RWPE2 (cell line): ENCODE results near the gene MOCS3.

Source experiments
- ATAC-seq: fragments of 200-7000 bp; cut with Tn5 transposase; 3 replicates; pipeline ENCODE4 v1.9.1; 2021; ENCODE audit warnings: low read depth
- DNase-seq: peaks from one replicate; pipeline ENCODE4 v3.0.0-alpha.2; 2020; ENCODE audit warnings: low spot score
- H3K27ac ChIP-seq: fragments of 450-650 bp; 2 replicates; pipeline ENCODE4 v1.5.1; 2017; ENCODE audit warnings: mild to moderate bottlenecking; ENCODE audit not compliant: poor library complexity, severe bottlenecking
- H3K27me3 ChIP-seq: fragments of 250-450 bp; sonication (Bioruptor Pico); 2 replicates; pipeline ENCODE4 v1.5.1; 2021; ENCODE audit warnings: mild to moderate bottlenecking, moderate library complexity; ENCODE audit not compliant: insufficient read depth, poor library complexity, severe bottlenecking
- H3K36me3 ChIP-seq: fragments of 250-450 bp; sonication (Bioruptor Pico); 2 replicates; pipeline ENCODE4 v1.5.1; 2020; ENCODE audit warnings: low read depth, mild to moderate bottlenecking, moderate library complexity
- H3K4me1 ChIP-seq: fragments of 250-450 bp; sonication (Bioruptor Pico); 2 replicates; pipeline ENCODE4 v1.5.1; 2021; ENCODE audit warnings: mild to moderate bottlenecking, moderate library complexity; ENCODE audit not compliant: insufficient read depth, poor library complexity, severe bottlenecking
- H3K4me3 ChIP-seq: fragments of 250-450 bp; sonication (Bioruptor Pico); 2 replicates; pipeline ENCODE4 v1.5.1; 2021; ENCODE audit warnings: mild to moderate bottlenecking, moderate library complexity; ENCODE audit not compliant: severe bottlenecking
- H3K9me3 ChIP-seq: fragments of 250-450 bp; sonication (Bioruptor Pico); 2 replicates; pipeline ENCODE4 v1.5.1; 2021; ENCODE audit warnings: mild to moderate bottlenecking, moderate library complexity; ENCODE audit not compliant: severe bottlenecking
- TF ChIP-seq, protein P1 (sequence below): fragments of 450-650 bp; IDR thresholded peaks from one replicate; pipeline ENCODE4 v1.5.1; 2017; ENCODE audit warnings: mild to moderate bottlenecking, moderate library complexity; ENCODE audit not compliant: poor library complexity, severe bottlenecking

Gene MOCS3

DNA sequence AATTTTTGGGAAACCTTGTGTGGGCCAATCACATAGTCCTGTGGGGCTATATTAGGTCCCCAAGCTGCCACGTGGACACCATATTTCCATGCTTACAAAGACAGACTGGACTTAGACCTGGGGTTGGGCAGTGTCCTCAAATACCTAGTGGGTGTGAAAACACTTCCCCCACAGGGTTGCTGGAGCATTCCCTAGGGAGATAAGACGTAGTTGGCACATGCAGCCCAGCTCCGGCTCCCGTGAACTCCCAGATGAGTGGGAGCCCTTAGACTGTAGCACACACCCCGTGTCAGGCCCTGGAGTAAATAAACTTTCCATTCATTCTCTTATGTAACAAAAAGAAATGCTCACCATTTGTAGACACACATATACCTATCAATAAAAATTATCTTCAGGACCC, 50.1 kb downstream of the MOCS3 start:
- no peaks in the 10 kb centered on the region for H3K4me1 ChIP-seq
- peaks cover 26% of the 10 kb centered on the region for H3K36me3 ChIP-seq
- TF ChIP-seq, protein P1, sequence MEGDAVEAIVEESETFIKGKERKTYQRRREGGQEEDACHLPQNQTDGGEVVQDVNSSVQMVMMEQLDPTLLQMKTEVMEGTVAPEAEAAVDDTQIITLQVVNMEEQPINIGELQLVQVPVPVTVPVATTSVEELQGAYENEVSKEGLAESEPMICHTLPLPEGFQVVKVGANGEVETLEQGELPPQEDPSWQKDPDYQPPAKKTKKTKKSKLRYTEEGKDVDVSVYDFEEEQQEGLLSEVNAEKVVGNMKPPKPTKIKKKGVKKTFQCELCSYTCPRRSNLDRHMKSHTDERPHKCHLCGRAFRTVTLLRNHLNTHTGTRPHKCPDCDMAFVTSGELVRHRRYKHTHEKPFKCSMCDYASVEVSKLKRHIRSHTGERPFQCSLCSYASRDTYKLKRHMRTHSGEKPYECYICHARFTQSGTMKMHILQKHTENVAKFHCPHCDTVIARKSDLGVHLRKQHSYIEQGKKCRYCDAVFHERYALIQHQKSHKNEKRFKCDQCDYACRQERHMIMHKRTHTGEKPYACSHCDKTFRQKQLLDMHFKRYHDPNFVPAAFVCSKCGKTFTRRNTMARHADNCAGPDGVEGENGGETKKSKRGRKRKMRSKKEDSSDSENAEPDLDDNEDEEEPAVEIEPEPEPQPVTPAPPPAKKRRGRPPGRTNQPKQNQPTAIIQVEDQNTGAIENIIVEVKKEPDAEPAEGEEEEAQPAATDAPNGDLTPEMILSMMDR: no peak
- DNase-seq: no peak
- no peak overlapping the region for H3K4me3 ChIP-seq
- H3K27me3 ChIP-seq: no peaks in the 10 kb centered on the region
- H3K27ac ChIP-seq: no peak overlapping the region
- ATAC-seq: no peak
- no peaks in the 10 kb centered on the region for H3K9me3 ChIP-seq

- H3K27ac ChIP-seq: no peak overlapping the region
- no peaks in the 10 kb centered on the region for H3K4me1 ChIP-seq
- H3K27me3 ChIP-seq: no peaks in the 10 kb centered on the region
- no peak for ATAC-seq
- no peak for DNase-seq
- H3K9me3 ChIP-seq: no peaks in the 10 kb centered on the region
- TF ChIP-seq, protein P1: no peak
- H3K36me3 ChIP-seq: peaks cover 26% of the 10 kb centered on the region
- no peak overlapping the region for H3K4me3 ChIP-seq
These were observed 50.9 kb downstream of the MOCS3 start for GRCh38 chr20:51009303-51010042.

DNA sequence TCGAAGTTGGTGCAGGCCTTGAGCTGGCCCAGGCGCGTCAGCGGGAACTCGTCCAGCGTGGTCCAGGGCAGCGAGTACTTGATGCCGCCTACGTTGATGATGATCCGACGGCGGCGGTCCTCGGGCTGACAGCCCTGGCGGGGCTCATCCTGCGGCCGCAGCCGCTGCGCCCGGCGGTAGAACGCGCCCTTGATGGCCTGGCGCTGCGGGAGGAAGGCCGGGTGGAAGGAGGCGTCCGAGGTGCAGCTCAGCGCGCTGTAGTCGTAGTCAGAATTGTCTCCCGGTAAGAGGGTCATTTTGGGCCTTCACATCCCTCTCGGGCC, 51.4 kb downstream of the MOCS3 start:
- Histone ChIP-seq H3K4me3 (no peak overlapping the region), H3K4me1 (no peaks in the 10 kb centered on the region), H3K36me3 (peaks cover 26% of the 10 kb centered on the region), H3K27ac (no peak overlapping the region), H3K9me3 (no peaks in the 10 kb centered on the region), H3K27me3 (no peaks in the 10 kb centered on the region)
- TF ChIP-seq, protein P1: no peak
- DNase-seq (no peak), ATAC-seq (no peak)

GRCh38 chr20:51010932-51011331, 52.3 kb downstream of the MOCS3 start:
- H3K36me3 ChIP-seq: peaks cover 26% of the 10 kb centered on the region
- H3K27ac ChIP-seq: no peak overlapping the region
- DNase-seq: no peak
- H3K4me3 ChIP-seq: no peak overlapping the region
- no peaks in the 10 kb centered on the region for H3K27me3 ChIP-seq
- ATAC-seq: no peak
- no peaks in the 10 kb centered on the region for H3K9me3 ChIP-seq
- TF ChIP-seq, protein P1: no peak
- H3K4me1 ChIP-seq: no peaks in the 10 kb centered on the region

GRCh38 chr20:51011479-51011878, 52.9 kb downstream of the MOCS3 start:
- H3K4me3 ChIP-seq: no peak overlapping the region
- TF ChIP-seq, protein P1: no peak

More at GRCh38 chr20:51011479-51011878, 52.9 kb downstream of the MOCS3 start:
- DNase-seq (no peak), ATAC-seq (no peak)
- Histone ChIP-seq H3K27ac (no peak overlapping the region), H3K36me3 (peaks cover 26% of the 10 kb centered on the region), H3K4me1 (no peaks in the 10 kb centered on the region), H3K9me3 (no peaks in the 10 kb centered on the region), H3K27me3 (no peaks in the 10 kb centered on the region)
